HG03097 (cell line): Measurements from ENCODE around the gene COMMD1.
"Not testable (repeated sequence)": the region's sequence is repeated elsewhere in the genome, so short reads cannot be mapped to it uniquely, and the experiment has no call there.

Source experiments
- ATAC-seq: cut with Tn5 transposase; IDR thresholded peaks from one replicate; pipeline ENCODE4 v1.9.1; 2021; ENCODE audit not compliant: unreplicated experiment, low FRiP score

The COMMD1 gene

GRCh38 chr2:62158444-62159121 is 253.1 kb downstream of the COMMD1 start:
- no peak for ATAC-seq

- ATAC-seq = not testable (repeated sequence)
Observed at GRCh38 chr2:62160691-62161090, 255.2 kb downstream of the COMMD1 start.

GRCh38 chr2:62163106-62163831 is 257.8 kb downstream of the COMMD1 start:
- ATAC-seq = no peak

DNA sequence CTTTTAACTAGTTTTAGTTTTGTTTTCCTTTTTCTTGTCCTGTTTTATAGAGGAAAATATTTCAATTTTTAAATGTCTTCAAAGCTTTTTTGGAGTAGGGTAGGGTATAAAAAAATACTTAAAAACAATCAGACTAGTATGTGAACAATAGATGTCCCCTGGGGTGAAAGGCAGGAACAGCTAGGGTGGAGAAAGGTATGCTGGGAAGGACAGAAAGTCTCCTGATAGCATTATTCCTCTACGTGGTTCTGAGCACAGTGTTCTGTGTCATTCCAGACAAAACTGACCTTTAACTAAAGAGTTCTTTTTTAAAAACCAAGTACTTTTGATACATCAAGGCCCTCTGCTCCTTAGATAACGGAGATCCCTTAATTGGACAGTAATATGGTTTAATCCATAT is 258.4 kb downstream of the COMMD1 start:
- no peak for ATAC-seq

DNA sequence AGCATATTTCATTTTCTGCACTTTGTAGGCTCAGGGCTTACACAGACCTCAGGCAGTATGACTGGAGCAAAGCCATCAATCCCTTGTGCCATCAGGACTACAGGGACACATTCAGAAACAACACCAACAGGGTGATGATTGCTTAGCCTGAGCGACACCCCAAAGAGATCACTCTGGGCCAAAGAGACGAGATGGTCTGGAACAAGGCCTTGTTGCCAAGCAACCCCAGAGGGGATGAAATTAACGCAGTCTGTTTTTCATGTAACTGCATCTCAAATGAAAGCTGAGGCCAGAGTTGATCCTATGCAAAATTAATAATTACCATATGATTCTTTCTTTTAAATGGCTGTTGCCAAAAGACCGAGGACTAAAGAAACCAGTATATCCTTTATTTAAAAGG is 270.3 kb downstream of the COMMD1 start:
- ATAC-seq = no peak

- no peak for ATAC-seq
Observed at GRCh38 chr2:62176801-62177200, 271.3 kb downstream of the COMMD1 start.

DNA sequence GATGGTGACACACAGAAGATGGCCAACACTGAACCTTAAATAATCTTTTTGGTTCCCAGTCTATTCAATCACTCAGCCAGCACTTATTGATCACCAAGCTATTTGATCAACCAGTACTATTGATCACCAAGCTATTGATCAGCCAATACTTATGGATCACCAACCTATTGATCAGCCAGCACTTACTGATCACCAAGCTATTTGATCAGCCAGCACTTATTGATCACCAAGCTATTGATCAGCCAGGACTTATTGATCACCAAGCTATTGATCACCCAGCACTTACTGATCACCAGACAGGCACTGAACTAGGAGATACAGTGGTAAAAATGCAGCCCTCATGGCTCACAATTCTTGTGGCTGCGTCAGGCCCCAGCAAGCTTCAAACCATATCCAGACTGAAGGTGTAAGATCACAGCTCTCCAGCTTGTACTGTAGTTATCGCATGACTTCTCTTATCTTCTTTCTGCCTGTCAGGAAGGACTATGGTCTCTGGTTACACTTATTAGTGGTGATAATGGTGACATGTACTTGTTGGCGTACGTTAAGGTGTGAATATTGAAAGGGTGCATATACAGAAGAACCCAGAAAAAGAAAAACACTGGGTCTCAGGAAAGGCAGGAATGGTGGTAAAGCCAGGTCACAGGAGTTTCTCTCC is 272.0 kb downstream of the COMMD1 start:
- ATAC-seq = no peak

DNA sequence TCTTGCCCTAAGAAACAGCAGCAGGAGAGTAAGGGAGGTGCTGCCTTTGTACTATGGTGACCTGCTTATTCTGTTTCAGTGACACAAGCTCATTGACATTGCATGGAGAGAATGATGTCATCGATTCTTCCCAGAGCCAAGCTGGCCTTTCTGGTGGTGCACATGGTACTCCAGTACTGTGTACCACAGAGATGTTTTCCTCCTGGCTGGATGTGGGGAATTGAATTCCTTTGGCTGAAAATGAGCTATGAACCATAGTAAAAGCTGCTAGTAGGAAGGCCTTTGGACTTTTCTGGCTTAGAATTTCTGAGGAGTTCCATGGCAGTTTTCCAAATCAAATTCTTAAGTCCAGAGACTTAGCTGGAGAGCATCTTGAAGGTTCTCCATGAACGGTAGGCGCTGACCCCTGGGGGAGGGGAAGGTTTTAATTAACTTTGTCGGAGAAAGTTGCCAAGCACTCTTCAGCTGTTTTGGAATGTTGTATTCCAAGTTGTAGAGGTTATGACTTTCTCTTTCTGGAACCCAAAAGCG is 273.3 kb downstream of the COMMD1 start:
- ATAC-seq = no peak

GRCh38 chr2:62180975-62181374 is 275.5 kb downstream of the COMMD1 start:
- no peak for ATAC-seq

GRCh38 chr2:62181843-62182242 is 276.4 kb downstream of the COMMD1 start:
- ATAC-seq = no peak

DNA sequence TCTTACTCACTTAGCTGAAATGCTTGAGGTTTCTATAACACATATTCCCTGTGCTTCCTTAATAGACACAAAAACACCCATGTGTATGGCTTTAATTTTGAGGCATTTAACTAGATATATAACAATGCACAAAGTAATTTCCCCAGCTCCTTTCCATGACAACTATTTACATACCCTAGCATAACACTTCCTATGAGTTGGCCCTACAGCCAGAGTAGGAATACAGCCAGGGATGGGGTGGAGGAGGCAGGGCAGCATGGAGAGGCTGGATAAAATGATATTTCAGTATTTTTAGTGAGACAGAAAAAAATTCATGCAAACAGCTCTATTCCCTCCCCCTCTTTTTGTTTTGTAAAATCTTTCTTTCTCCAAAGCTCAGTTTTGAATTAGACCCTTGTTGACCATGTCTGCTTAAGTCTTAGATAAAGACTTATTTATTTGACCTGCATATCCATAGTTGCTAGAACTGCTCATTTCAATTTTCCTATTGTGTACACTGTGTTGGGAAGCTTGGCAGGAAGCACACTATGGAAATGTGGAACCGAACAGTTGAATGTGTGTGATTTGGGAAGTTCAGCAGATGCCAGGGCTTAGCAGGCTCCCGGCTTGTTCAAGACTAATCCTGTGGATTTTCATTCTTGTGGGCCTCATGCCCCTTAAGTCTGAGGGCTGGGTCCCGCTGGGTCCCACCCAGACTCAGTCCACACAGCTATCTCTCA is 279.2 kb downstream of the COMMD1 start:
- ATAC-seq = no peak
